Measurements from ENCODE around the gene ZPR1. TPM values are rescaled to one million over a fixed set of nuclear protein-coding genes. Genes with fewer than 3 reads are reported as not detected.

ZPR1 gene
- total RNA-seq, 1 experiment from 2014 or later, result 71.9 TPM

DNA sequence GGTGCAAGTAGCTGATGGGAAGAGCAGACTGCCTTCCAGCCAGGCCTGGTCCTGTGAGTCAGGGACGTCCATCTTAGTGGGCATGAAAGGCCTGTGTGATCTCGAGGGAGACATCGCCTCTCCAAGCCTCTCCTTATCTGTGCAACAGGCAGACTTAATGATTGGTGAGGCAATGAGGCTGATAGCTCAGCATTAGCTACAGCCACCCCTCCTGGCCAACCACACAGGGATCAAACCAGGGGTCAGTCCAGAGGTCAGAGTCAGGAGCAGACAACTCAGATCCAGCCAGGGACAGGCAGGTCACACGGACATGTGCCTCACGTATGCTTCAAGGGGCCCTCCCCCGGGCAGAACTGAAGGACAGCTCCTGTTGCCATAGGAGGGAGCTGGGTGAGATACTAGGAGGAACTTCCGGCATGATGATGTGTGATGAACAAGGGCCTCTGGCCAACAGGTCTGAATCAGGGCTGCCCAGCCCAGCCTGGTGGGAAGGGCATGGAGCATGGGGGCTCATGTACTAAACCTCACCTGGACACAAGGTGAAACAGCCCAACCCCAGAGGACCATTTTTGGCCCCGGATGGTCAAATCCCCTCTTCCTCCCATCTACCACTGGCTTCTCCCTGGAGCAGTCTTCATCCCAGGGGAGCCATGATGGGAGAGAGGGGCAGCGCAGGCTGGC lies 39.1 kb upstream of the ZPR1 start:
- in situ Hi-C loops (cut with HindIII; ENCODE audit: low pct_unique_long_range_greater_than_20kb, low sequenced_read_pairs), result no loop called here
- no peak for DNase-seq (ENCODE audit: low read depth, low spot score)

DNA sequence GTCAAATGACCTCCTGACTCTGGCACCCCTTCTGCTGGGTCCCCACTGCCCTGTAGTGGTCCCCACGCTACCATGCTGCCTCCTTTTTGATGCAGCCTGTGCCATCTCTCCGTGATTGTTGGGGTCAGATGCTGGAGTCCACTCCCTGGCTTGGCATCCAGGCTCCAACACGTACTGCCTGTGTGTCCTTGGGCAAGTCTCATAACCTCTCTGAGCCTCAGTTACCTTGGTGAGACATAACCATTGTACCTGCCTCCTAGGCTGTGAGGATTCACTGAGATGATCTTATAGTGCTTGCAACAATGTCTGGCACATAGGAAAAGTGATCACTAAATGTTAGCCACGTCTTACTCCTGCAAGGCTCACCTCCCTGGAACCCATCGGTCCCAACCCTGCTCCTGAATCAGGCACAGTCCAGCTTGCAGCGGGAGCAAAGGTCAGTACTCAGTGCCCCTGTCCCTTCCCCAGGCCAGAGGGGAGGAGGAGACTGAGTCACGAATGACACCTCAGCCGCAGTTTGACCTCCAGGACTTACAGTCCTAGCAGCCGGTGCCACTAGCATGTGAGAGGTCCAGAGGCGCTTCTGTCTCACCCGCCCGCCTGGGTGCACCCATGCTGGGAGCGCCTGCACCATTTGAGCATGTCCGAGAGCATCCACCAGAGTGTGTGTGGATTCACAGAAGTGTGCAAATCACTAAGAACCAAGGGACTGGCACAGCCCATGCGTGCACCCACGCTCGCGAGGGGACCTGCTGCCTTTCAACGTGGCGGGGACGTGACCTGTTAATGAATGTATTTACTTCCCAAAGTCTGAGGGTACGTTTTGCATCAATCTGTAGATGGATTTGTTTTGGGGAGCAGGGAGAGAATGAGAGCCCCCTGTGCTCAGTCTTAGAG lies 38.3 kb upstream of the ZPR1 start:
- no peak for DNase-seq (ENCODE audit: low read depth, low spot score)
- in situ Hi-C loops (cut with HindIII; ENCODE audit: low pct_unique_long_range_greater_than_20kb, low sequenced_read_pairs), result no loop called here

DNA sequence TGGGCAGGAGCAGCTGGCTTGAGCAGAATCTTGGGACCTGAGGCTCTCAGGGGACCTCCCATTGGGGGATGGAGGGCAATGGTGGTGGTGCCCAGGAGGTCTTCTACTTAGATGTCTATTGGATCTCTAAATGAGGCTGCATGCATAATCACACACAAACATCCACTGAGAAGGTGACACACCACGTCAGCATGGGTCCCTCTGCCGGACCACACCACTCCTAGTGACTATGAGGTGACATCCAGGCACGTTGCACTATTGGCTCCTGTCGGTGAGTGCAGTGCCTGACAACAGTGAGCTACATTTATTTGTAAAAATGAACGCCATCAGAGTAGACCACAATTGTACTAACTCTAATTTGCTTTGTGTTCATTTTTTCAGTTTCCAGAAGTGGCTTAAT lies 37.6 kb upstream of the ZPR1 start:
- in situ Hi-C loops (cut with HindIII; ENCODE audit: low pct_unique_long_range_greater_than_20kb, low sequenced_read_pairs), result no loop called here

DNA sequence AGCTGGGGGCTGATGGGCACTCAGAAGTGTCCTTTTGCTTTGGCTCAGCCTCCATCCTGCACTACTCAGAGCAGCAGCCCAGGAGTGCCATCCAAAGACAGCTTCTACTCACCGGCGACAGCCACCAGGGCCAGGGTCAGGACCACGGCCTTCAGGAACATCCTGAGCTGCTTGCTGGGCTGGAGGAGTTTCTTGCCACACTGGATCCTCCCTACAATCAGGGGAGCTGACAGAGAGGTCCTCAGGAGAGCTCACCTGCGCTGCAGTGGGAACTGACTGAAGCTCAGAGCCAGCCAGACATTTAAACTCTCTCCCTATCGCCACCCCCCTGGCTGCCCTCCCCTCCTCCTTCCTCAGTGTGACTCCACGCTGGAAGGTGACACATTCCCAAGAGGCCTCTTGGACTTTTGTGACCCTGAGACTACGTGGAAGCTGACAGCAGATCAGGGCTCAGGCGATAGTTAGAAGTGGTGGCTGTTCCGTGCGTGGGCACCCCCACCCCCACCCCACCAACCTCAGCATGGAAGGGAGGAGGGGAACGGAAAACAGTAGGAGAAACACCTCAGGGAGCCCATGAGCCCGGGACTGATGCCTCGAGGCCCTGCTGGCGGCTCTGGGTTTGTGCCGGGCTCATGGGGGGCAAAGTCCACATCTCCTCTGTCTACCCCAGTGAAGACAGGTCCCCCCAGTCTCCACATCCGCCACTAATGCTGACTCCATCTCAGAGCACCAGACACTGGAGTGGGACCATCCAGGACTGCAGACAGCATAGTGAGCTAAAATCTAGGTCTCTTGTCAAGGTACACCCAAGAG lies 35.4 kb upstream of the ZPR1 start, which contains the start of gene APOA4:
Gene APOA4, minus strand, starts transcription at position 274 of the 813 bp plus-strand sequence. Its CDS starts 113 bp downstream, at position 161.
- in situ Hi-C loops (cut with HindIII; ENCODE audit: low pct_unique_long_range_greater_than_20kb, low sequenced_read_pairs), result no loop called here

More for the DNA sequence above, 37.6 kb upstream of the ZPR1 start:
- DNase-seq (ENCODE audit: low read depth, low spot score), result no peak

DNA sequence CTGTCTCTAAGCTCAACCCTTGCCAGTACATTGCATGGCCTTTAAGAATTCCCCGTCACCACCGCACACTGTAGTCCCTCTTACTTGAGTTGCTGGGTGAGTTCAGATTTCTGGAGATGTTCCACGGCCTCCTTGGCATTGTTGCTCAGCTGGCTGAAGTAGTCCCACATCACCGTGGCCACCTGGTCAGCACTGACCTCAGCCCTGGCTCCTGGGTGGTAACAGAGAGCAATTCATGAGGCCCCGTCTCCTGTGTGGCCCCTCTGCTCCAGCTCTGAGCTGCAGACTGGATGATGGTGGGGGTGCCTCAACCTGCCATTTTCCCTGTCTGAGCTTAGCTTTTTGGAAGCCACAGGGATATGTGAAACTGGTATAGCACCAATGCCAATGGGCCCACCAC lies 34.8 kb upstream of the ZPR1 start:
- DNase-seq (ENCODE audit: low read depth, low spot score), result no peak
- in situ Hi-C loops (cut with HindIII; ENCODE audit: low pct_unique_long_range_greater_than_20kb, low sequenced_read_pairs), result no loop called here

More for the DNA sequence above, 35.4 kb upstream of the ZPR1 start, which contains the start of gene APOA4:
- no peak for DNase-seq (ENCODE audit: low read depth, low spot score)

DNA sequence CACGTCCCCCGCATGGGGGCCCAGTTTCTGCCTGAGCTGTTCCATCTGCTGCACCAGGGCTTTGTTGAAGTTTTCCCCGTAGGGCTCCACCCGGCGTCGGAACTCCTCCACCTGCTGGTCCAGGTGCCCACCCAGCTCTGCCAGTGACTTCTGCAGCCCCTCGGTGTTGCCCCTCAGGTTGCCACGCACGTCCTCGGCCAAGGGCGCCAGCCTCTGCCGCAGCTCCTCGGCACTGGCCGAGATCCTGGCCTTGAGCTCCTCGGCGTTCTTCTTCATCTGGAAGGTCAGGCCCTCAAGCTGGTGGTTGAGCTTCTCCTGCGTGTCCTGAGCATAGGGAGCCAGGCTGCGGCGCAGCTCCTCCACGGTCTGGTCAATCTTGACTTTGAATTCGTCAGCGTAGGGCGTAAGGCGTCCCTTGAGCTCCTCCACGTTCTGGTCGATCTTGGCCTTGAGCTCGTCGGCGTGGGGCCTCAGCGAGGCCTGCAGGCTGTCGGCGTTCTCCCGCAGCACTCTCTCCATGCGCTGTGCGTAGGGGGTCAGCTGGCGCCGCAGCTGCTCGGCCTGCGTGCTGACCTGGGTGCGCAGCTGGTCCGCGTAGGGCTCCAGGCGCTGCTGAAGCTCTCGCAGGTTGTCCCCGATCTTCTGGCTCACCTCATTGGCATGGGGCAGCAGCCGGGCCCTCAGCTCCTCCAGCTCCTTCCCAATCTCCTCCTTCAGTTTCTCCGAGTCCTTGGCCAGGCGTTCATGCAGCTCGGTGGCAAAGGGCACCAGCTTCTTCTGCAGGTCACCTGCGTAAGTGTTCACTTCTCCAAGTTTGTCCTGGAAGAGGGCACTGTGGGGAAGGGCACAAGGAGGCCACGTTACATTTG lies 33.5 kb upstream of the ZPR1 start:
- in situ Hi-C loops (cut with HindIII; ENCODE audit: low pct_unique_long_range_greater_than_20kb, low sequenced_read_pairs), result no loop called here
- DNase-seq (ENCODE audit: low read depth, low spot score), result no peak

DNA sequence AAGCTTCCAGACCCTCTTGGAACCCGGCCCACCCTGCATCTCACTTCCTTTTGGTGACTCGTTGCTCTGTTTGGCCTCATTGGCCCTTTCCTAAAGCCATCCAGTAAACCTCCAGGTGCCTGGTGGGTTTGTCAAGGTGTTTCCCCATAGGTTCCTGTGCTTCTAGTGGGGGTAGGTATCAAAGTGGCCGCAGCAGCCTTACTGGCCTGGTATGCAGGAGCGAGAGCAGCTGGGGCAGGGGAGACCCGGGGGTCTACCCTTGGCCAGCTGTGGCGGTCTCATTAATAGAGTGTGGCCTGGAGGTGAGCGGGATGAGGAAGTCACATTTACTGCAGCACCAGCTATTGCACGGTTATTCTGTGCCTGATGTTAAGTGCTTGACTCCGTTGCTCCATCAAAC lies 31.2 kb upstream of the ZPR1 start:
- no peak for DNase-seq (ENCODE audit: low read depth, low spot score)
- in situ Hi-C loops (cut with HindIII; ENCODE audit: low pct_unique_long_range_greater_than_20kb, low sequenced_read_pairs), result no loop called here

DNA sequence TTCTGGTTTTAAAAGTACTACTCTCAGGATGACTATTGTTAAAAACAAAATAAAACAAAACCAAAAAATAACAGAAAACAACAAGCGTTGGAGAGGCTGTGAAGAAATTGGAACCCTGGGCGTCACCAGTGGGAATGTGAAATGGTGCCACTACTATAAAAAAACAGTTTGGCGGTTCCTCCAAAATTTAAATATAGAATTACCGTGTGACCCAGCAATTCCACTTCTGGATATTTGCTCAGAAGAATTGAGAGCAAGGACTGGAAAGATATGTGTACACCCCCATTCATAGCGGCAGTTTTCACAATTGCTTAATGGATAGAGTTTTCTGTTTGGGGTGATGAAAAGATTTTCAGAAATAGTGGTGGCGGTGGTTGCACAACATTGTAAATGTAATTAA lies 26.7 kb upstream of the ZPR1 start:
- no peak for DNase-seq (ENCODE audit: low read depth, low spot score)

DNA sequence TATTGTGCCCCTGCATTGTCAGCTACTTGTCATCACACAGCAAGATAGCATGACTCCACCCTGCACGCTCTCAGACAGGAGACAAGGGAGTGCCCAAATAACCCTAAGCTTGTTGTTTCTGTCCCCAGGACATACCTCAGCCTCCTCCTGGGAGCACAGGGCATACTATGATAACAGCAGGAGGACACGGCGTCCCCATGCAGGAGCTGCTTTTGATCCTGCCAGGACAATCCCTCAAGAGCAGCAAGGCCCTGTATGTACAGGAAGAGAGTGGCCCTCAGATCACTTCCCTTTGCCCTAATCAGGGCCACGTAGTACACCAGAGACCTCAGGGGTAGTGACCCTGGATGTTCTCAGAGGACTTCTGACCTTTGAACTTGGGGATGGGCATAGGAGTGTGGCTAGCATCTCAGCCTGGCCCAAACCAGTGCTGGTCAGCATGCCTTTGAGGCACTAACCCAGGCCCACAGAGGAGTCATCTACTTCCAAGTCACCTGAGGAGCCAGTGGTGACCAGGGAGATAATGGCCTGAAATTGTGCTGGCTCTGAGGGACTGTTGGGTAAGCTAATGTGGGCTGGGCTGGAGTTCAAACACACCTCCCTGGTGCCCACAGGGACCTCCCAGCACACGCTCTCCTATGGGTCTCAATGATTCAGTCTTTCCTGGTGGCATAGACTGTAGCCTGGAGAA lies 26.1 kb upstream of the ZPR1 start:
- in situ Hi-C loops (cut with HindIII; ENCODE audit: low pct_unique_long_range_greater_than_20kb, low sequenced_read_pairs), result no loop called here
- DNase-seq (ENCODE audit: low read depth, low spot score), result no peak

More for the DNA sequence above, 26.7 kb upstream of the ZPR1 start:
- in situ Hi-C loops (cut with HindIII; ENCODE audit: low pct_unique_long_range_greater_than_20kb, low sequenced_read_pairs), result no loop called here

DNA sequence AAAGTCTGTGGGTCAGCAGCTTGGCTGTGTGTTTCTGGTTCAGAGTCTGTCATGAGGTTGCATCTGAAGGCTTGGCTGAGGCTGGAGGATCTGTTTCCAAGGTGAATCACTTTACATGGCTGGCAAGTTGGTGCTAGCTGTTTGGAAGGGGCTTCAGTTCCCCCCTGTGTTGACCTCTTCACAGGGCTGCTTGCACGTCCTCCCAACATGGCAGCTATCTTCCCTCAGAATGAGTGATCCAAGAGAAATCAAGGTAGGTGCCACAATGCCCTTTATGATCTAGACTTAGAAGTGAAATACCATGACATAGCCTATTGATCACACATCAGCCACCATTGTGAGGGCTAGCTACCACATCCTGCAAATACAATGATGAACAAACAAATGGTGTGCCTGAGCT lies 25.3 kb upstream of the ZPR1 start:
- in situ Hi-C loops (cut with HindIII; ENCODE audit: low pct_unique_long_range_greater_than_20kb, low sequenced_read_pairs), result no loop called here
- DNase-seq (ENCODE audit: low read depth, low spot score), result no peak

DNA sequence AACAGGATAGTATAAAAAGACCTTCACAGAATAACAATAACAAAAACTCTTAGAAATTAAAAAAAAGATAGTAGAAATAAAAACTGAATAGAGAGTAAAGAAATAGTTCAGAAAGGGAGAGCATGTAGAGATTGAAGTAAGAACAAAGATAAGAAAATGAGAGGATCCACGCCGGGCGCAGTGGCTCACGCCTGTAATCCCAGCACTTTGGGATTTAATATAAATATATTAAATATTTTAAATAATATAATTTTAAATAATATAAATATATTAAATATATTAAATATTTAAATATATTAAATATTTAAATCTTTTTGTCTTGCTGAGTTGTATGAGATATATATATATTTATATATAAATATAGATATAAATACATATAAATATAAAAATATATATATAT lies 24.3 kb upstream of the ZPR1 start:
- DNase-seq (ENCODE audit: low read depth, low spot score), result no peak
- in situ Hi-C loops (cut with HindIII; ENCODE audit: low pct_unique_long_range_greater_than_20kb, low sequenced_read_pairs), result no loop called here

DNA sequence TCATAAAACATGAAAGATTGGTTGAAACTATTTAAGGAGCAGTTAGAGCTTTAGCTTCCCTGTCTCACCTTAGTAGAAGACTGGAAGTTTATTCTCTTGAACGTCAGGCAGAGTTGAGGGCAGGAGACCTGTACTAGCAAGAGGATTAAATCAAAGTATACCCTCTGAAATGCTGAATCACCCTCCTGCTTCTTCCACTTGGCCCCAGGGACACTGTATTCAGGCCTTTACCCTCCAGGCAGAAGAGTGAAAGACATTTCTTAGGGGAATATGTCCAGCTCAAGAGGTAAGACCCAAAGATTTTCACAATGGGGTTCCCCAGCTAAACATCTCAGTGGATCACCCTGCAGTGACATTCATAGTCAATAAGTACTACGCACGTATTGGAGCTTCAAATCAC lies 23.4 kb upstream of the ZPR1 start:
- no peak for DNase-seq (ENCODE audit: low read depth, low spot score)
- in situ Hi-C loops (cut with HindIII; ENCODE audit: low pct_unique_long_range_greater_than_20kb, low sequenced_read_pairs), result no loop called here

DNA sequence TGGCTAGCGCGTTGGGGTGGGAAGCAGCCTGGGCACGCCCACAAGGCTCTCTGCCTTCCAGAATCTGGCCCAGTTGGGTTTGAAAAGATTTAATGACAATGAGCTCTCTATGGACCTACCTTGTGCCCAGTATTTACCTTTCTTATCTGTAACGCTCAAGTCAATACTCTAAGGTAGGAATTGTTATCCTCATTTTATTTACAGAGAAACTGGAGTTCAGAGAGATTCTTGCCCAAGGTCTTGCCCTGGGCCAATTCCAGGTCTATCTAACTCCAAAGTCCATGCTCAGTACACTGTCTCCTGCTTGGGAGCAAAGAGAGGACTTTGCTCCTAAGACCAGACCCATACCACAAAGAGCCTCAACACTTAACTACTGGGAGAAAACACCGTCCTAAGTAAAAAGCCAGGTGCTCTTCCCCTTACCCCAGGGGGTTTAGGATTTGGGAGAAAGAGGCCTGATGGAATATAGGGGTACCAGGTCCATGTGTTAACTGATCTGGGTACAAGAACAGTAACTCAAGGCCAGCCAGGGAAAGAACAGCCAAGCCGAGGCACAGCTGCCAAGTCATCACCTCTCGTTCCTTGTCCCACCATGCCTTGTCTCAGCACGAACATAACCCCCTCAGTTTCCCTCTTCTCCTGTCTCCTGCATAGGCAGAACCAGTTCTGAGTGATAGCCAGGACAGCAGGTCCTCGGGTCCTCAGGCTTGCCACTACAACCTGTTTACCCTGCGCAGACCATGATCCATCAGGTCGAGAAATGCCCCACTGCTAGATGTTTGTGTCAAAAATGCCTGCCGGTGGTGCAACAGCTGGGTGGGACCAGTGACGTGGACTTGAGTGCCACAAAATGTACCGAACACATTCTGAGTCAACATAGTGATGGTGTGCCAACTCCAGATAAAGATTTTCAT lies 20.7 kb upstream of the ZPR1 start:
- in situ Hi-C loops (cut with HindIII; ENCODE audit: low pct_unique_long_range_greater_than_20kb, low sequenced_read_pairs), result no loop called here
- DNase-seq (ENCODE audit: low read depth, low spot score), result no peak

DNA sequence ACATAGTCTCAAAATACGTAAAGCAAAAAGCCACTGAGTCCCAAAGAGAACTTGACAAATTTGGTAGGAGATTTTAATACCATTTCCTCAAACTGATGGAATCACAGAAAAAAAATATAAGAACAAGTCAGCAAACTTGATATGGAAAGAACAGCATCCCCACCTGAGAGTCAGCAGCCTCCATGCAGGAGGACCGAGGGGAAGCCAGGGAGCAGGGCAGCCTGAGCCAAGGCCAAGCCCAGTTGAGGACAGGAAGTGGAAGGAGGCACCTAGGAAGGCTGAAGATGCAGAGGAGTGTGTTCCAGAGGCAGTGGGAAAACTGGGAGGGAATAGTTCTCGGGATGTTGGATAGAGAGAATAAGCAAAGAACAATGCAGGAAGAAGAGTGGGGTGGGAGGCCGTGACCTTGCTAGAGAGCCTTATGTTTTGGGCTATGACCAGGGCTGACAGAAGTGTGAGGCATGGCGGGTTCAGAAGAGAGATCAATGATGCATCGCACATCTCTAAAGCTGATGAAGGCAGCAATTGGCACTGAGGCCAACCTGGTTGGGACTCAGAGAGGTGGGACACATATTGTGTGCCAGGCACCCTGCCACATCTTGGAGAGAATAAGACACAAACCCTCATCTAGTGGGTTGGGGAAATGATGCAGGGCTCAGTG lies 19.9 kb upstream of the ZPR1 start:
- no peak for DNase-seq (ENCODE audit: low read depth, low spot score)
- in situ Hi-C loops (cut with HindIII; ENCODE audit: low pct_unique_long_range_greater_than_20kb, low sequenced_read_pairs), result no loop called here

DNA sequence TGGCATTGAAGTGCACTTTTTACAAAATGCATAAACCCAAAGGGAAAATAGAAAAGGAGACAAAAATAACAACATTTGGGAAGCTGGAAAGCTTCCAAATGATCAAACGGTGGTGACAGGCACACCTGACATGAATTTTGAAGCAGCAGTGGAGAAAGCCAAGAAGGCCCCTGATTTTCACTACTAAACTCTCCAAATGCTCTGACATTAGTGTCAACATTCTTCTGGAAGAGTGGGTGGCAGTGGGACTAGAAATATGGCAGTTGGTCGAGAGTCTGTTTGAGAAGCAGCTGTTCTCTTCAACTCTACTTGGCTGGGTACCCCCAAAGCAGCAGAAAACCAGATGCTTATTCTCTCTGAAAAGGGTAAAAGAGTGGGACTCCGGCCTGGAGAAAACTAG lies 16.2 kb upstream of the ZPR1 start:
- in situ Hi-C loops (cut with HindIII; ENCODE audit: low pct_unique_long_range_greater_than_20kb, low sequenced_read_pairs), result no loop called here
- no peak for DNase-seq (ENCODE audit: low read depth, low spot score)
